PFSK-1 (cell line): Measurements from ENCODE around the gene BNIP5.

Experiments
- FOXP2 ChIP-seq: optimal IDR thresholded peaks from 2 replicates; pipeline ENCODE3; 2011; ENCODE audit warnings: borderline replicate concordance, control low read depth, inconsistent platforms; ENCODE audit not compliant: insufficient read depth; ENCODE audit errors: extremely low read length, extremely low read depth
- POLR2AphosphoS5 ChIP-seq: IDR thresholded peaks from 2 replicates; pipeline ENCODE4 v1.6.1; 2012; ENCODE audit warnings: low read depth, mild to moderate bottlenecking, control low read depth, low read length, moderate library complexity
- REST ChIP-seq, 2 experiments: IDR thresholded peaks; 2 replicates each; pipeline versions ENCODE4 v1.6.1 to v1.8.0; 2011 to 2012; ENCODE audit warnings: low read depth in 2 of 2, low read length in 2 of 2, control low read depth in 1 of 2, inconsistent platforms in 1 of 2, mild to moderate bottlenecking in 1 of 2, moderate library complexity in 1 of 2; ENCODE audit not compliant: insufficient read depth in 1 of 2
- SIN3A ChIP-seq: IDR thresholded peaks from 2 replicates; pipeline ENCODE4 v1.6.1; 2012; ENCODE audit warnings: mild to moderate bottlenecking, low read length, moderate library complexity, borderline replicate concordance; ENCODE audit not compliant: insufficient read depth
- TAF1 ChIP-seq: IDR thresholded peaks from 2 replicates; pipeline ENCODE4 v1.6.1; 2012; ENCODE audit warnings: low read length, control low read depth, borderline replicate concordance; ENCODE audit not compliant: insufficient read depth

The BNIP5 gene

GRCh38 chr6:36378936-36379335, 42.2 kb upstream of the BNIP5 start:
- no peak for TF ChIP-seq SIN3A
- no peak for TF ChIP-seq TAF1
- TF ChIP-seq REST (IDR thresholded peaks at IDR 0.05; ENCODE audit: insufficient read depth in 1 of 2, low read depth in 2 of 2, low read length in 2 of 2), result no peak
- no peak for TF ChIP-seq POLR2AphosphoS5
- TF ChIP-seq FOXP2, result no peak

GRCh38 chr6:36378243-36378920, 41.7 kb upstream of the BNIP5 start:
- no peak for TF ChIP-seq TAF1
- no peak for TF ChIP-seq SIN3A
- no peak for TF ChIP-seq REST (IDR thresholded peaks at IDR 0.05; ENCODE audit: insufficient read depth in 1 of 2, low read depth in 2 of 2, low read length in 2 of 2)
- no peak for TF ChIP-seq FOXP2
- TF ChIP-seq POLR2AphosphoS5, result no peak

- TF ChIP-seq POLR2AphosphoS5, result no peak
- TF ChIP-seq TAF1, result no peak
- no peak for TF ChIP-seq REST (IDR thresholded peaks at IDR 0.05; ENCODE audit: insufficient read depth in 1 of 2, low read depth in 2 of 2, low read length in 2 of 2)
- TF ChIP-seq SIN3A, result no peak
- TF ChIP-seq FOXP2, result no peak
Measured at GRCh38 chr6:36377594-36377993, 40.9 kb upstream of the BNIP5 start.

GRCh38 chr6:36376742-36377141, 40.1 kb upstream of the BNIP5 start:
- TF ChIP-seq POLR2AphosphoS5 (no peak), REST (IDR thresholded peaks at IDR 0.05; ENCODE audit: insufficient read depth in 1 of 2, low read depth in 2 of 2, low read length in 2 of 2) (no peak), TAF1 (no peak), FOXP2 (no peak), SIN3A (no peak)

GRCh38 chr6:36376183-36376582, 39.5 kb upstream of the BNIP5 start:
- TF ChIP-seq POLR2AphosphoS5, result no peak
- TF ChIP-seq FOXP2, result no peak
- peak in 1 of 2 experiments; percentile 64; a peak in 1 of 4 replicates for TF ChIP-seq REST (IDR thresholded peaks at IDR 0.05; ENCODE audit: insufficient read depth in 1 of 2, low read depth in 2 of 2, low read length in 2 of 2)
- no peak for TF ChIP-seq TAF1
- TF ChIP-seq SIN3A, result no peak
